ENCODE measurements around the gene MRAS.

- TF ChIP-seq EP300 (IDR thresholded peaks at IDR 0.05; ENCODE audit: borderline replicate concordance): no peak
- TF ChIP-seq TAF1 (IDR thresholded peaks at IDR 0.05; ENCODE audit: low read depth): no peak
- no peak for TF ChIP-seq USF1 (IDR thresholded peaks at IDR 0.05)
- TF ChIP-seq EGR1 (IDR thresholded peaks at IDR 0.05): no peak
- TF ChIP-seq REST (IDR thresholded peaks at IDR 0.05; ENCODE audit: low read depth): no peak
- no peak for TF ChIP-seq YY1 (IDR thresholded peaks at IDR 0.05; ENCODE audit: low read depth)
- no peak for TF ChIP-seq FOXM1 (IDR thresholded peaks at IDR 0.05; ENCODE audit: borderline replicate concordance, low read depth)
- TF ChIP-seq RAD21 (IDR thresholded peaks at IDR 0.05; ENCODE audit: low read depth): no peak
- TF ChIP-seq MAX (IDR thresholded peaks at IDR 0.05): no peak
- no peak for TF ChIP-seq ZBTB7A (IDR thresholded peaks at IDR 0.05; ENCODE audit: low read depth)
- TF ChIP-seq TEAD4 (IDR thresholded peaks at IDR 0.05): no peak
- no peak for TF ChIP-seq CEBPB (IDR thresholded peaks at IDR 0.05)
- no peak for TF ChIP-seq NFIC (IDR thresholded peaks at IDR 0.05)
Observed at GRCh38 chr3:138307899-138308298, 40.5 kb upstream of the MRAS start.
